ENCODE results near the gene SLC16A6. TPM values are rescaled to one million over a fixed set of nuclear protein-coding genes. Genes with fewer than 3 reads are reported as not detected.
A peak's percentile ranks its signal among the peaks of the same experiment; 100 is the strongest.

Gene SLC16A6
- total RNA-seq, 1 experiment from 2014 or later = 1.4 TPM

DNA sequence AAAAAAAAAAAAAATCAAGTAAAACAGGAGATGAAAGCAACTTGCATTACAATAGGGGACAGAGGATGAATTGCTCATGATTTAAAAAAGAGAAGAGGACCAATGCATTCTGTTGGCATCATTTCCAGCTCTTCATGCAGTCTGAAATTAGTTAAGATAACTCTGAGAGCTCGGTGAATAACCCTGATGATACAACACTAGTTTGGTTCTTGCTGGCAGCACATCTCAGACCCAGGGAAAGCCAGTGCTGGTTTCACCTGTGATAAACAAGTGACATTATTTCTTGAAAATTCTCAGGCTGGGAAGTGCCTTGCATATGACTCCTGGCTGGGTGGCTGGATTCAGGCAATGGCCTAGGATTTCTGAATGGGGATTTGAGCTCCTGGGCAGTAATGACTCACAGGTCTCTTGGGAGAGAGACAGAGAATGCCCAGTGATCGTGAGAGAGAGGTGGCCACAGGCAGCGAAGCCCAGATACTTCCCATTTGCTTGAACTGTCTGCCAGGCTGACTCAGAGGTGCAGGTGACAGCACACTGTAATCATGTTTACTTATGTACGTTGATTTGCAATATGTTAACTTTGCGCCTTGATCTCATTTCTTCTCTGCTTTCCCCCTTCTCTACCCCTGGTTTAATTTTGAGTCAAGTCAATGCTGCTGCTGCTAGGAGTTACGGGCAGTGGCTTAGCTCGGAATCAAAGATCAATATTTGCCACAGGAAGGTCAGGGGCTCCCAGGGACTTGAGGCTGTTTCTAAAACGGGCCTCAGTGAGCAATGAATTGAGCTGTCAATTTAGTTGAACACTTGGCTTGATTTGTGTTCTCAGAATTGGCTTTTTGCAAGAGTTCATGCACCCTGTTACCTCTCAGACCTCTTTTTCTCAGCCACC lies 27.4 kb upstream of the SLC16A6 start:
- H3K27ac ChIP-seq (ENCODE audit: low read length) = peak overlapping the region; percentile 86
- DNase-seq (peak; percentile 96), ATAC-seq (peak; percentile 99)
- TF ChIP-seq CTCF (conservative IDR thresholded peaks at IDR 0.05; ENCODE audit: low read depth, low read length) (no peak), EZH2phosphoT487 (IDR thresholded peaks at IDR 0.05; ENCODE audit: borderline replicate concordance, low read length) (no peak), EZH2 (IDR thresholded peaks at IDR 0.05; ENCODE audit: low read length, unreplicated experiment) (no peak)
- ChIA-PET CTCF (interaction anchor here (0.7 to 1.3 kb wide), 2 partner anchors 81 to 1030 kb away, joined by 3 to 8 read pairs; no protein-coding TSS in a partner anchor), POLR2A (ENCODE audit: unreplicated experiment) (interaction anchor here (0.6 kb wide), 1 partner anchor 86 kb away, joined by 15 read pairs; no protein-coding TSS in a partner anchor)
- H3F3A ChIP-seq (ENCODE audit: low read length, unreplicated experiment) = no peaks in the 10 kb centered on the region
- H3K4me3 ChIP-seq (ENCODE audit: low read length) = no peak overlapping the region
- peak overlapping the region; percentile 48 for H3K4me2 ChIP-seq (ENCODE audit: low read length)
- H4K20me1 ChIP-seq (ENCODE audit: low read length) = no peaks in the 10 kb centered on the region
- H3K9me3 ChIP-seq (ENCODE audit: low read length) = no peaks in the 10 kb centered on the region
- H3K79me2 ChIP-seq (ENCODE audit: low read length) = no peaks in the 10 kb centered on the region
- H3K36me3 ChIP-seq (ENCODE audit: low read depth, low read length) = no peaks in the 10 kb centered on the region
- intact Hi-C loops (cut with micrococcal nuclease) = no loop called here
- peaks cover 25% of the 10 kb centered on the region for H3K4me1 ChIP-seq (ENCODE audit: insufficient read depth, low read length)
- no peak overlapping the region for H2AFZ ChIP-seq (ENCODE audit: low read length)
- H3K27me3 ChIP-seq (ENCODE audit: low read length) = no peaks in the 10 kb centered on the region
- BruUV-seq (replicated peaks) = no TSS peak
- H3K9me2 ChIP-seq (replicated peaks; ENCODE audit: low read length) = no peaks in the 10 kb centered on the region
- H3K9ac ChIP-seq (ENCODE audit: low read length) = peak overlapping the region; percentile 57

DNA sequence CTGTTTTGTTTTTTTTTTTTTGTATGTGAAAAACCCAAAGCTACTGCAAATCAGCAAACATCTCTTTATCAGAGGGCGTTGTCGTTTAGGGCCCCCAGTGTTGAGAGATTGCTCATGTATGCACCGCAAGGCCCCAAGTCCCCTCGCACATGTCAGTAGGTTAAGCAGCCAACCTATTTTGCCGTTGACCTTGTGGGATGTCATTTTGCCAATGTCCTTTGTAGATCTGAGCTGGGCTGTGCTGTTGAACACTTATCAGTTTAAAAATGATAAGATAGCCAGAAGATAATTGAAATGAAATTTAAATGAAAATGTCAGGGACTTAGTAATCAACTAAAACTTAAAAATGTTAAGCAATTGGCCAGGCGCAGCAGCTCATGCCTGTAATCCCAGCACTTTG lies 26.5 kb upstream of the SLC16A6 start:
- no peaks in the 10 kb centered on the region for H3K9me3 ChIP-seq (ENCODE audit: low read length)
- peaks cover 33% of the 10 kb centered on the region for H3K4me1 ChIP-seq (ENCODE audit: insufficient read depth, low read length)
- ATAC-seq (no peak), DNase-seq (no peak)
- no peak overlapping the region for H2AFZ ChIP-seq (ENCODE audit: low read length)
- H3K36me3 ChIP-seq (ENCODE audit: low read depth, low read length) = no peaks in the 10 kb centered on the region
- H3K9me2 ChIP-seq (replicated peaks; ENCODE audit: low read length) = no peaks in the 10 kb centered on the region
- H3K9ac ChIP-seq (ENCODE audit: low read length) = peak overlapping the region; percentile 57; the same call in 1 of the 2 replicates
- H3K79me2 ChIP-seq (ENCODE audit: low read length) = no peaks in the 10 kb centered on the region
- ChIA-PET POLR2A (ENCODE audit: unreplicated experiment) (interaction anchor here (0.7 kb wide), 1 partner anchor 1692 kb away, joined by 13 read pairs; no protein-coding TSS in a partner anchor), CTCF (interaction anchor here (0.7 kb wide), 1 partner anchor 1029 kb away, joined by 3 read pairs; no protein-coding TSS in a partner anchor)
- TF ChIP-seq CTCF (conservative IDR thresholded peaks at IDR 0.05; ENCODE audit: low read depth, low read length) (no peak), EZH2phosphoT487 (IDR thresholded peaks at IDR 0.05; ENCODE audit: borderline replicate concordance, low read length) (no peak), EZH2 (IDR thresholded peaks at IDR 0.05; ENCODE audit: low read length, unreplicated experiment) (no peak)
- no peaks in the 10 kb centered on the region for H3K27me3 ChIP-seq (ENCODE audit: low read length)
- peak overlapping the region; percentile 86 for H3K27ac ChIP-seq (ENCODE audit: low read length)
- no peaks in the 10 kb centered on the region for H3F3A ChIP-seq (ENCODE audit: low read length, unreplicated experiment)
- intact Hi-C loops (cut with micrococcal nuclease) = no loop called here
- no peak overlapping the region for H3K4me3 ChIP-seq (ENCODE audit: low read length)
- no peak overlapping the region for H3K4me2 ChIP-seq (ENCODE audit: low read length)
- H4K20me1 ChIP-seq (ENCODE audit: low read length) = no peaks in the 10 kb centered on the region
- BruUV-seq (replicated peaks) = no TSS peak

GRCh38 chr17:68315930-68316329 lies 25.0 kb upstream of the SLC16A6 start:
- CTCF ChIA-PET = no interaction called here

More at GRCh38 chr17:68315930-68316329, 25.0 kb upstream of the SLC16A6 start:
- Histone ChIP-seq H2AFZ (ENCODE audit: low read length) (no peak overlapping the region), H3K9me2 (replicated peaks; ENCODE audit: low read length) (no peaks in the 10 kb centered on the region), H3K4me2 (ENCODE audit: low read length) (no peak overlapping the region), H3K9me3 (ENCODE audit: low read length) (no peaks in the 10 kb centered on the region), H3K79me2 (ENCODE audit: low read length) (no peaks in the 10 kb centered on the region), H3K27ac (ENCODE audit: low read length) (no peak overlapping the region), H4K20me1 (ENCODE audit: low read length) (no peaks in the 10 kb centered on the region), H3K4me3 (ENCODE audit: low read length) (no peak overlapping the region), H3K9ac (ENCODE audit: low read length) (no peak overlapping the region), H3K27me3 (ENCODE audit: low read length) (no peaks in the 10 kb centered on the region), H3K36me3 (ENCODE audit: low read depth, low read length) (no peaks in the 10 kb centered on the region), H3F3A (ENCODE audit: low read length, unreplicated experiment) (no peaks in the 10 kb centered on the region), H3K4me1 (ENCODE audit: insufficient read depth, low read length) (peaks cover 40% of the 10 kb centered on the region)
- POLR2A ChIA-PET (ENCODE audit: unreplicated experiment) = no interaction called here
- BruUV-seq (replicated peaks) = no TSS peak
- ATAC-seq = no peak
- intact Hi-C loops (cut with micrococcal nuclease) = no loop called here
- no peak for DNase-seq
- TF ChIP-seq CTCF (conservative IDR thresholded peaks at IDR 0.05; ENCODE audit: low read depth, low read length) (no peak), EZH2 (IDR thresholded peaks at IDR 0.05; ENCODE audit: low read length, unreplicated experiment) (no peak), EZH2phosphoT487 (IDR thresholded peaks at IDR 0.05; ENCODE audit: borderline replicate concordance, low read length) (no peak)

Data from PC-3 (cell line).